GM08714 (cell line): ENCODE results near the gene THADA.
"Not testable (repeated sequence)": the region's sequence is repeated elsewhere in the genome, so short reads cannot be mapped to it uniquely, and the experiment has no call there.

ENCODE experiments used
- H3K4me3 ChIP-seq: fragments of 200-500 bp; sonication (Bioruptor generic); 2 replicates; pipeline ENCODE4 v1.5.1; 2014; ENCODE audit warnings: mild to moderate bottlenecking, low read length, inconsistent platforms
- ZNF274 ChIP-seq: IDR thresholded peaks from 2 replicates; pipeline ENCODE4 v1.6.1; 2012; ENCODE audit warnings: mild to moderate bottlenecking, low read depth, low read length

Gene THADA

DNA sequence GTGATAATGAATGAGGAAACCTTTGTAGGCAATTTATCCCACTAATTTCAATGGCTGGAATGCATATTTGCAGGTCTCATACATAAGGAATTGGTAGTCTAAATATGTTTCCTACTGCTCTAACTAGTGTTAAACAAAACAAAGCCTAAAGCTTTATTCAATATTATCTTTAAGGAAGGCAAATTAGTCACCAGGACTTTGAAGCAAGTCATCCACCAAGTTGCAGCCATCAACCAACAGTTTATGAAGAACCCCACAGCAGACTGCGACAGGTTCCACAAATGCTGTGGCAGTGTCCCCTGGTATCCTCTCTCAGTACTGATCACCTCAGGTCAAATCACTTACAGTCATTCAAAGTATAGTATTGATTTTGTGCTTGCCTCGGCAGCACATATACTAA, 187.9 kb downstream of the THADA start:
- peak overlapping the region; percentile 57; the same call in 1 of the 2 replicates for H3K4me3 ChIP-seq

DNA sequence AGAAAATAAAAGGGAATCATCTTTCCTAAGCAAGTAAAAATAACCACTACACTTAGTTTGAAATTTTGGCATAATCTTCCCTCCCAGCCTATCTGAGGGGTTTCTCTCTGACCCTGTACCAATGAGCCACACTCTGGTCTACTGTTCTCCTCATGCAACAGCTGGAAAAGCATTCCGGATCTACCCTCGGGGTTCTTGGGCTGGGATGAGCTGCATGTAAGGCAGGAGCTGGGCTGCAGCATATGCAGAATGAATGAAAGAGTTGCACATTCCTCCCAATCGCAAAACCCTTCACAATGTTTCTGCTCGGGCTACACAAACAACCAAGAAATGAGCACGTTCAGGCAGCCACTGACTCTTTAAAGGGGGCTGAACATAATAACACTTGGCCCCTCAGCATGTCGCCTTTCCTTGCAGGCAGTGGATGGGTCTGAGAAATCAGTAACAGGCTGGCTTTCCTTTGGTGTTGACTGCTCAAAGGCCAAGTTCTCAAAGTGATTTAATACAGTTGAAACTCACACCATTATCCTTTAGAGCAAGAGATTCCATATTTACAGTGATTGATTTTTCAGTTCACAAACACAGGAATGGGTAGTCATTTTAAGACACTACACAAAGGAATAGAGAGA, 189.1 kb downstream of the THADA start:
- no peak overlapping the region for H3K4me3 ChIP-seq
- no peak for TF ChIP-seq ZNF274

More for the DNA sequence above, 187.9 kb downstream of the THADA start:
- no peak for TF ChIP-seq ZNF274

DNA sequence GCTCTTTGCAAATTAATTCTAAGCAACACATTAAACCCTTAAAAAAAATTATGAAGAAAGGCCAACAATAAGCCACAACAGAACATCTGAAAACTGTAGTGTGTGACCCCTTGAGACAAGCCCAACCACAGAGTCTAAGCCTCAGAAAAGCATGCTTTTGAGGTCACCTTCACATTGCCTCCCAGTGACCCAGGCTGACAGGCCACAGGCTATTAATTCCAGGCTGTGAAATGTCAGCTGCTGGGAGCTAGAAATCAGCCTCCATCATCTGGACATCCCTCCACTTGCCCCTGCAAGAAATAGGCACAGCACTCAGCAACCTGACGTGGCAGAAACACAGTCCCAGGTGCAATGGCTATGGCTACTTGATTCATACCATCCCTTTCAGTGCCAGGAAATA, 190.0 kb downstream of the THADA start:
- no peak for TF ChIP-seq ZNF274
- no peak overlapping the region for H3K4me3 ChIP-seq

DNA sequence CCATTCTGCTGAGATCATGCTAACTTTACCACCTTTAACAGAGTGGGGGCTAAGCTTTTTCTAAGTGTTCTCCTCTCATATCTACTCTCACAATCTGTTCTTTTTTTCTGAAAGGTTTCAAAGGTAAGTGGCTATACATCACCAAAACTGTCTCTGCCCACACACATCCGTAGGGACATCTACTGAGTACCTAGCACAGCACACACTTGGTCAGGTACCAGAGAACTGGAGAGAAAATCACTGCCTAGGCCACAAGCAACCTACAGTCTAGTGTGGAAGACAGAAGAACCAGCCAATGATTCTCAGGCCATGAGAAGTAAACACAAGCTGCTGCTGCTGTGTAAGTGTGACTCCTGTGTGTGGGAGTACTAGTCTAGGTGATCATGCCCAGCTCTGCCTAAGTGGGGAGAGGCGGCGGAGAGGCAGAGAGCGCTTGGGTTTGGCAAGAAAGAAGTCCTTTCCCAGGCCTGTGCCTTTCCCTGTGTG, 193.3 kb downstream of the THADA start:
- TF ChIP-seq ZNF274 = no peak
- H3K4me3 ChIP-seq = peak overlapping the region; percentile 33; the same call in 1 of the 2 replicates

DNA sequence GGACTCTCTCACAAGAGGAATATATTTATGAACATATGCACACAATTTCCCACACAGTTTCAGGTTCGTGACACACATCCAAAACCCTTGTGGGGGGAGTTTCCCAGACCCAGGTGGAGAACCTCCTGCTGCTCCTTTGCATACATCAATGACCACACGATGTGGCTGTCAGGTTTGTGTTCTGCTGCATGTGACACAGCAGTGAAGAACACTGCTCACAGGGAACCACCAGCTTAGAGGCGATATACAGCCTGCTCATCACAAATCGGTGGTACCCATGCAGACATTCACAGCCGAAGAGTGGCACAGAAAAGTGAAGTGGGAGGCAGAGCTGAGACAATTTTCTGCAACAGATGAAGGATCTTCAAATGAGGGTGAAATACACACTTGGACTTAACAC, 193.8 kb downstream of the THADA start:
- no peak for TF ChIP-seq ZNF274
- H3K4me3 ChIP-seq = peak overlapping the region; percentile 16; the same call in 1 of the 2 replicates

DNA sequence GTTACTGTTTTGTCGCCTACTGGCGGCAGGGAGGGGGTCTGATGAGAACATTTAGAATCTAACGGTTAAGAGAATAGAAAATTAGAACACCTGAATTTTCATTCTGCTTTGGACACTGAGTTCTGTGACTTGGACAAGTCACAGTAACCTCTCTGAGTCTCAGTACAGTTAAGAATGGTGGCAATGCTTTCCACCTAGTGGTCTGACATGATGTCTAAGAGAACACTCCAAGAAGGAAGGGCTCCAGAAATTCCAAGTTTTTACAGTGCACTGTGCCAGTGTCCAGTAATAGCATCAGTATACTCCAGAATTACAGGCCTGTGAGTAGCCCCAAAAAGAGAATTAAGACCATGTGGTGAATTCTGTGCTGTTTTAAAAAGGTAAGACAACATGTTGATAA, 195.3 kb downstream of the THADA start:
- TF ChIP-seq ZNF274 = no peak
- H3K4me3 ChIP-seq = no peak overlapping the region

DNA sequence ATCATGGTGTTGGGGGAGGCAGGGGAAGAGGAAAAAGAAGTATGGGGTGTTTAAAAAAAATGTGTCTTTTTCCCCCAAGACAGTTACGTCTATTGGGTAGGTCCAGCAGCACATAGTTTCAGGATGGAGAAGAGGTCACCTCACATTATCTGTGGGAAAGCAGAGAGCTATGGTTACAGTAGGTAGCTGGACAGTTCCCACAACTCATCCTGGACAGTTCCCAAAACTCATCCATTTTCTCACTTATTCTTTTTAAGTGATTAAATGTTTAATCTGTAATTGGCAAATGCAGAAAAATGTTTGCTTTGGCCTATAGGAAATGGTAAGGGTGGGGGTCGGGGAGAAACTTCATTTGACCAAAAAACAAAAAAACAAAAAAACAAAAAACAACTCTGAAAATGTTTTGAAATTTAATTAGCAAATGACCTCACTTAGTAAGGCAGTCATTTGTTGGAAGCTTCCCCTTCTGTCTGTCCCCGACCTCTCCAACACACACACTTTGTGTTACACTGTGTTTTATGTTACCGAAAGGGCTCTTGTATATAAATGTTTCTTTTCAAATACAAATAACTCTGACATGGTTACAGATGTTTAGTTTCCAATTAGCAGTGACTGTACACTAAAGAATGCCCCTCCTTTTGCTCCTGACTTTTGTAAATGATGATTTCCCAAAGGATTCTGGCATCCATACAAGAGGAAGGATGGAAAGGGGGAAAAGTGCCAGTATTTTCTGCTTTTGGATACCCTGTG, 196.1 kb downstream of the THADA start:
- H3K4me3 ChIP-seq = no peak overlapping the region
- no peak for TF ChIP-seq ZNF274

DNA sequence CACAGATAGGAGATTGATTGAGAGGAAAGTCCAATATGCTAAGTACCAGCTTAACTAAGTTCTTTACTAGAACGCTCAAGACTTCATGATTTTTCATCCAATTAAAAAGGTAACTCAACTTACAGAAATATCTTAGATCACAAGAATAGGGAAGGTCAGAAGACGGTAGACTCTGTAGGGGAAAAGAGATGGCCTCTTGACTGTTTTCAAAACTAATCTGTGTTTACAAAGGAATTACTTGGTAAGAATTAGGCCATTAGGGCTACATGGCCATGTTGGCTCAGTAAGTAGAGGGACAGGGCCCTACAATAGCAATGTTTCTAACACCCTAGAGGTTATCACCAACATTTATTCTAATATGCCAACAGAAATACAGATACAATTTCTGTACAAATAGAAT, 196.7 kb downstream of the THADA start:
- no peak overlapping the region for H3K4me3 ChIP-seq

DNA sequence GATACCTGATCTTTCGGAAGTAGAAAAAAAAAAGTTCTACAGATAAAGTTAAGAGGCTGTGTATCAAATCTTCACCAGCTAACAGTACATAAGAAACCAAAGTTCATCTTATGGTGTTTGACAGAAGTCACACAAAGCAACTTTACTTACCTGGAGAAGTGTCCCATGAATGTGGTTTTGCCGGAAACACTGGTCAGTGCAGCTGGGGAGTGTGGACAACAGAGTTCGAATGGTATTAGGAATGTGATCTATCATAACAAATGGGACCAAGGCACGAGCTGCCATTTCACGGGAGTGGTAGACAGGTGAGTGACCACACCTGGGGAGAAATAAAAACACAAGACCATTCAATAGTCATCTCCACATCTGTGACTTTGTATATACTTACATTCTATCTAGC, 198.0 kb downstream of the THADA start:
- H3K4me3 ChIP-seq = no peak overlapping the region
- TF ChIP-seq ZNF274 = no peak

More for the DNA sequence above, 196.7 kb downstream of the THADA start:
- TF ChIP-seq ZNF274 = no peak

DNA sequence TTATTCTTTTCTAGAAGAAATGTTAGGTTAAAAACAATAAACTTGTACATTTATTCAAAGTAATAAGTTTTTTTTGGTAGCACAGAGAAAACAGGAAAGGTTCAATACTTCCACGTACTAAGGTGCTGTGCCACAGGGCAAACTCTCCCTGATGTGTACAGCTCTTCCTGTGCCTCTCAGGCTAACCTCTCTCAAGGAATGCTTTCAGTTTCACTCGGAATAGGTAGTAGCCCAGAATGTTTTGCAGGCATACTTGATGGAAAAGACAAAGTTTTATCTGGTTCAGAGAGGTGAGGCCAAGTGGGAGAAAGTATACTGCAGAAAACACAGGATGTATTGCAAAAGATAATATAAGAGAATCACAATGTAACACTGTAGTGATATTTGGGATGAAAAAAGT, 198.4 kb downstream of the THADA start:
- no peak for TF ChIP-seq ZNF274

DNA sequence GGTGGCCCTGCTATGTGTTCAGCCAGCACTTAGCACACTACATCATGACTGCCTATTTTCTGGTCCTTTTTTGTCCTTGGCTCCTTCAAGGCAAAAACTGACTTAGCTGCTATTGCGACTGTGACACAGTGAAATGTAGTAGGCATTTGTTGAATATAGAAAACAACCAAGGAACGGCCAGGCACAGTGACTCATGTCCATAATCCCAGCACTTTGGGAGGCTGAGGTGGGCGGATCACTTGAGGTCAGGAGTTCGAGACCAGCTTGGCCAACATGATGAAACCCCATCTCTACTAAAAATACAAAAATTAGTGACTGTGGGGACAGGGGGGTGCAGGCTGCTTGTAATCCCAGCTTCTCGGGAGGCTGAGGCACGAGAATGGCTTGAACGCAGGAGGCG, 199.5 kb downstream of the THADA start:
- H3K4me3 ChIP-seq = not testable (repeated sequence)

More for the DNA sequence above, 198.4 kb downstream of the THADA start:
- H3K4me3 ChIP-seq = no peak overlapping the region

DNA sequence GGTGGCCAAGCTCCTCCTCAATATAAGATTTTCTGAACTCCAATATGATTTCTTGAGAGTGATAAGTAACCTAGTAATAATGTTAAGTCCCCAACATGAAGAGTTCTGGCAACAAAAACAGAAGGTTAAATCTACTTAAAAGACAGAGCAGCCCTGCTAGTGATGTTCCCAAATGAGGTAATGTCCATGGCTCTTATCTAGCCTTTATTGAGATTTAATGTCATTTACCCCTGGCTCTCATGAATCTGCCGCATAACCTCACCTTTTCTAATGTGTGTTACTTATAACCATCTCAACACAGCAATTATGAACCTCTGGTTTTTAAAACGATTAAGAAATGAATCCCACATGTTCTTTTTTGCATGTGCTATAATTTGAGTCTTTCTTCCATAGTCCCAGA, 201.9 kb downstream of the THADA start:
- no peak overlapping the region for H3K4me3 ChIP-seq
- no peak for TF ChIP-seq ZNF274

DNA sequence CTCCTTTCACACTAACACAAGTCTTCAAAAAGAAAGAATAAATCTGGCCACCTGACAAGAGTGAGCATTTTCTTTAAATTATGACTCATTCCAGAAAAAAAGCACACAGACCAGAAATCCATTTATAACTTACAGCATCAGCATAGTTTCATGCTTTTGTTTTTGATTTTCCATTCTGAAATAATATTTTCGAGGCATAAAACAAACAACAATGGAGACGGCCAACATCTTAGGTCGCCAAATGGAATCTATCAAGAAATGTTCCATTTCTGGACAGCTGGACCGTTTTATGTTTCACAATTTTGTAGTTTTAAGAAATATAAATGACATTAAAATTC, 204.0 kb downstream of the THADA start:
- TF ChIP-seq ZNF274 = no peak
- no peak overlapping the region for H3K4me3 ChIP-seq

DNA sequence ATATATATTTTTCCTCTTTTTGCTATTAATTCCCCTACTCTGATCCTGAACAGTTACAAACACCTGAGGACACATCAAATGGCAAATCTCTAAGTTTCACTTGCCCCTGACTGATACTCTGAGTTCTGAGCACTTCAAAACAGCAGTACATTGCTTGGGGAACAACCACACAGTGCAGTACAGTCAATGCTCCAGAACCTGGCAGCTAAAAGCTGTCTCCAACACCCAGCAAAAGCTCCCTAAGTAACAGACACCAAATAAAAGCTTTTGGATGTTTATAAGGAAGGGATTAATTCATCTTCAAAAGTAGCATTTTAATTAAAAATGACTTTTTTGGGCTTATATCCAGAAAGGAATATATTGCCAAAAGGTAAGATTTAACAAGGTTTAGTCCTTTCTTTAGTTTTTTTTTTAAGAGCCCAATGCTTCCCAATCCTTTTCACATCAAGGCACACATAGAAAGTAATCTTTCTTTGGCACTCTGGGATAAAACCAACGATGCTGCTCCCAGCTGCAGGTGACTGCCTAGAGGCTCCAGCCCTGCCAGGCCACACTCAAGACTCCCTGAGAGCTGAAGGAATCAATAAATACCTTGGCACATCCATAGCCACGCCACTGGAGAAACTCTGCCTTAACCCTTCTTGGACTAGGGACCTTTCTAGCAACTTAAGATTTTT, 204.5 kb downstream of the THADA start:
- no peak for TF ChIP-seq ZNF274
- H3K4me3 ChIP-seq = no peak overlapping the region
